HL-60 (cell line): Measurements from ENCODE around the gene PDCL2.

Experiments
- GABPA ChIP-seq: IDR thresholded peaks from 2 replicates; pipeline ENCODE4 v1.6.1; 2012; ENCODE audit warnings: low read depth
- POLR2AphosphoS5 ChIP-seq: IDR thresholded peaks from 2 replicates; pipeline ENCODE4 v1.6.1; 2012; ENCODE audit warnings: low read depth
- TF ChIP-seq, protein P1 (sequence below): IDR thresholded peaks from one replicate; pipeline ENCODE4 v1.5.1; 2011; ENCODE audit warnings: low read length, control low read depth, inconsistent platforms; ENCODE audit not compliant: insufficient read depth

DNA sequence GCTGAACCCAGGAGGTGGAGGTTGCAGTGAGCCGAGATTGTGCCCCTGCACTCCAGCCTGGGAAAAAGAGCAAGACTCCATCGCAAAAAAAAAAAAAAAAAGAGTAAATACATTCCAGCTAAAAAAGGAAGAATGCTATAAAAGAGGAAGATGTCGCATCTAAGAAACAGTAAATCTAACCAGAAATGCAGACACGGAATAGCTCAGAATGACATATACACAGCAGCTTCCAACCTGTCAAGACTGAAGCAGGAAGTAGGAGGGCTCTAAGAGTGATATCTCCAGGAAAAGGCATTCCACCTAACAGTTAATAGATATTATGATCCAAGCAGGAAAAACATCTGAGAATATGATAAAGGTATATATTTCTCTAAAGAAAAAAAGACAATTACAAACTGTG is 61.4 kb downstream of the PDCL2 start:
- TF ChIP-seq, protein P1, sequence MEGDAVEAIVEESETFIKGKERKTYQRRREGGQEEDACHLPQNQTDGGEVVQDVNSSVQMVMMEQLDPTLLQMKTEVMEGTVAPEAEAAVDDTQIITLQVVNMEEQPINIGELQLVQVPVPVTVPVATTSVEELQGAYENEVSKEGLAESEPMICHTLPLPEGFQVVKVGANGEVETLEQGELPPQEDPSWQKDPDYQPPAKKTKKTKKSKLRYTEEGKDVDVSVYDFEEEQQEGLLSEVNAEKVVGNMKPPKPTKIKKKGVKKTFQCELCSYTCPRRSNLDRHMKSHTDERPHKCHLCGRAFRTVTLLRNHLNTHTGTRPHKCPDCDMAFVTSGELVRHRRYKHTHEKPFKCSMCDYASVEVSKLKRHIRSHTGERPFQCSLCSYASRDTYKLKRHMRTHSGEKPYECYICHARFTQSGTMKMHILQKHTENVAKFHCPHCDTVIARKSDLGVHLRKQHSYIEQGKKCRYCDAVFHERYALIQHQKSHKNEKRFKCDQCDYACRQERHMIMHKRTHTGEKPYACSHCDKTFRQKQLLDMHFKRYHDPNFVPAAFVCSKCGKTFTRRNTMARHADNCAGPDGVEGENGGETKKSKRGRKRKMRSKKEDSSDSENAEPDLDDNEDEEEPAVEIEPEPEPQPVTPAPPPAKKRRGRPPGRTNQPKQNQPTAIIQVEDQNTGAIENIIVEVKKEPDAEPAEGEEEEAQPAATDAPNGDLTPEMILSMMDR = no peak
- TF ChIP-seq GABPA = no peak
- TF ChIP-seq POLR2AphosphoS5 = no peak
